Measurements from ENCODE around the gene SCN5A.

SCN5A gene

DNA sequence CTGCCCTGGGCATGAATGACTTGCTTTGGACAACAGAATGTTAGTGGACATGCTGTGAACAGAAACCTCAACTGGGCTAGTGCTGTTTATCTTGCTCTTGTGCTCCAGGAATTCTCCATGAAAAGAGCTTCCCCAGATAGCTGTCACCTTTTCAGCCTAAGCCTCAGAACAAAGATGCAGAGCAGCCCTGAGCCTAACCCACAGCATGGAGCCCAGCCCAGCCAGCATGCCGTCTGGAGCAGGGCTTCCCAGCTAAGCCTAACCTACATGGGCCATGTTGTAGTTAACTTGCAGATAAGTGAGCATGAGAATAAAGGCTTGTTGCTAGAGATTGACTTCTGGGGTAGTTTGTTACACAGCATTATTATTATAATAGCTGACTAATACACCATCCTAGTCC, 48.9 kb downstream of the SCN5A start:
- DNase-seq (ENCODE audit: low read depth in 2 of 2): no peak

DNA sequence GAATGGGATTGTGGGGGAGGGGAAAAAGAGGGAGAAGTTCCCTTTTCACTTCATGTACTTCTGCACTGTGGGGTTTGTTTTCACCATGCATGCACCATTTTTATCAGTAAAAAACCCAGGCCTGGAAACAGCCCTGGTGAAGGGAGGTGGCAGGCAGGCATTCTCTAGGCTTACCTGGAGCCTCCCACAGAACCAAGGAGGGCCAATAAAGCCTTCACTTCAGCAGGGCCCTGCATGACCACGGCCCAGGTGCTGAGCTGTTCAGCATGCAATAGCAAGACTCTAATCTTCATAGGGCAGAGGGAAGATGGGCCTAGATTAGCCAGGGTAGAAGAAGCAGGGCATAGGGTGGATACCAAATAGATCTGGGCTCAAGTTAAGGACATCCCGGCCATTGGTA, 49.6 kb downstream of the SCN5A start:
- no peak for DNase-seq (ENCODE audit: low read depth in 2 of 2)

DNA sequence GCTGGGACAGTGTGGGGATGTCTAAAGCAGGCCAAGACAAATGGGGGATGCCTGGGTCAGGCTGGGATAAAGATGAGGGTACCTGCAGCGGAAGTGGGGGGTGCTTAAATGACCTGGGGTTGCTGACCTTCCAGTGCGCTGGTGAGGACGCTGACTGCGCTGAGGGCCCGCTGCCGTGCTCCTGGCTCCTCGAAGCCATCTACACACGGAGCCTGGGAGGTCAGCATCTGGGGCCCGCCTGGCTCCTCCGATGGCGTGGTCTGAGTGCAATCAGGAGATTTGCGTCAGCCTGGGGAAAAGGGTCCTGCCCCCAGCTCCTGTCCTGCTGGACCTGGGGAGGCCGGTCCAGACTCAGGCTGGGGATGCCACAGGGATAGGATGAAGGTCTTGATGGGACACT, 50.7 kb downstream of the SCN5A start:
- no peak for DNase-seq (ENCODE audit: low read depth in 2 of 2)

DNA sequence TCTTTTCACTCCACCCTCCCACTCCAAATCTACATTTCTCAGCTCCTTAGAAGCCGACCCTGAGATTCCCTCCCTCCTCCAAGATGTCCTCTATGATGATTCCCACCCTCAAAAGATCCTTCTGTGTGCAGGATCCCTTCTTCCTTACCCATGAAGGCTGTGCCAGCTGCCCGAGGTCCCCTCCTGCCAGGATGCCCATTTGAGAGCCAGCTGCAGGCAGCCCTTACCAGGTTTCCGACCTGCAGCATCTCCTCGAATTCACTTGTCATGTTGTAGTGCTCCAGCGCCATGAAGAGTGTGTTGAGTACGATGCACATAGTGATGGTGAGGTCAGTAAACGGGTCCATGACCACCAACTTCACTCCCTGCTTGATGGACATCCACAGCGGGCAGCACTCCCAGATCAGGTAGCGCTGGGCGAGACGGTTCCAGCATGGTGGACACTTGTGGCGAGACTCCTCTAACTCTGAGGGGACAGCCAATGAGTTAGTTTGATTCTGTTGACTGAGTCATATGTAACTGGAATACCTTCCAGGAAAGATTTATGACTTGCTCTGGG, 51.9 kb downstream of the SCN5A start:
- DNase-seq (ENCODE audit: low read depth in 2 of 2): no peak

DNA sequence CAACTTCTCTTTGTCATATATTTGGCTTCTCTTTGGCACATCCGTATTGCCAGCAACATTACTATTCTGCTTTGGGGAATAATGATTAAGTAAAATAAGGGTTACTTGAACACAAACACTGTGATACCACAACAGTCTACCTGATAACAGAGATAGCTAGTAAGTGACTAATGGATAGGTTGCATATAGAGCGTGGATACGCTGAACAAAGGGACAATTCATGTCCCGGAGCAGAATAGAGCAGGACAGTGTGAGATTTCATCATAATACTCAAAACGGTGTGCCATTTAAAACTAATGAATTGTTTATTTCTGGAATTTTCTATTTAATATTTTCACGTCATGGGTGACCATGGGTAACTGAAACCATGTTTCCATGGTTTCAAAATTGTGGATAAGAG, 54.1 kb downstream of the SCN5A start:
- no peak for DNase-seq (ENCODE audit: low read depth in 2 of 2)

DNA sequence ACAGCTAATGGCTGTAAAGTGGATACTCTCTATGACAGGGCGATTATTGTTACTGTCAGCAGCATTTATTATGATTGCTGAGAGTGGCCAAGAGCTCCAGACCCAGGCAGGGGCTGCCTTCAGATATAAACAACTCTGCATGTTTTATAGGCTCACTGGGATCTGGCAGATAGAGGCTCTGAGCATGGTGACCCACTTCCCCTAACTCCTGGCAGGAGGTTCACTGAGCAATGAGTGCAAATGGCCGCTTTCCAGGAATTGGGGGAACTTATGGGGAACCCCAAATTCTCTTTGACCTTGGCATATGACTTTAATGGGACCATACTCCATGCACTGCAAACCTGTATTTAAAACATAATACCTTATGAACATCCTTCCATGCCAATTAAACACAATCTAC, 59.0 kb downstream of the SCN5A start:
- no peak for DNase-seq (ENCODE audit: low read depth in 2 of 2)

DNA sequence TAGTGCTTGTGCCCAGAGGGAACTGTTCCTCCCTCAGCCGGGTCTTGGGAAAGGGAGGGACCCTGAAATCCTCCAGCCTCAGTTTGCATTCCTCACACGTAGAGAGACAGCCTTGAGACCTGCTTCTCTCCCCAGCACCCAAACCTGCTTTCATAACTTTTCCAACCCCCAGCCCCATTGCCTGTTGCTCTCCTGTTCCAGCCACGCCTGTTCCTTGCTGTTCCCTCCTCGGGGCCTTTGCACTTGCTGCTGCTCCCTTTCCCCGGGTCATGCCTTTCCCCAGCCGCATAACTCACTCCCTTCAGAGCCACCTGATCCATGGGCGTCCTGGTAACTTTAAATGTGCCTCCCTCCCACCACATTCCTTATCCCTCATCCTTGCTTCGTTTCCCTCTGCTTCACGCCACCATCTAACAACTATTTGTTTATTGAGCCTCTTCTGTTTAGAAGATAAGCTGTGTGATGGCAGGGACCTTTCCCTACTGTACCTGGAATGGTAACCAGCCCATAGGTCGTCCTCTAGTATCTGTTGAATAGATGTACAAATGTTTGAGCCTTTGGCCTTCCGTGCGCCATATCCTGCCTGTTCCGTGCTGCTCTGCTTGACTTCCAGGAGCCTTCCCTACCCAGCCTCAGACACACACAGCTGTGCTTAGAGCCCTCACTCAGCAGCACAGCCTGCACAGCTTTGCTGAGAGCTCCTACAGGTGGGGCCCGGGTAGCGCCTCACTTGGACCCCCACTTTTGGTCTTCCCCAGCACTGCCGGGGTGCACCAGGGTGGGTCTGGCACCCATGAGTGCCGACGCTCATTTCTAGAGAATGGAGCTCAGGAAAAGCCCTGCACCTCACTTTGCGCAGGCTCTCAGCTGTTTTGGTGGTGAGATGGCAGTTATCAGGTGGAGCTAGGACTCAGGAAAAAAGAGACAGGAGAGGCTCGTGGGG, 60.2 kb downstream of the SCN5A start:
- no peak for DNase-seq (ENCODE audit: low read depth in 2 of 2)

DNA sequence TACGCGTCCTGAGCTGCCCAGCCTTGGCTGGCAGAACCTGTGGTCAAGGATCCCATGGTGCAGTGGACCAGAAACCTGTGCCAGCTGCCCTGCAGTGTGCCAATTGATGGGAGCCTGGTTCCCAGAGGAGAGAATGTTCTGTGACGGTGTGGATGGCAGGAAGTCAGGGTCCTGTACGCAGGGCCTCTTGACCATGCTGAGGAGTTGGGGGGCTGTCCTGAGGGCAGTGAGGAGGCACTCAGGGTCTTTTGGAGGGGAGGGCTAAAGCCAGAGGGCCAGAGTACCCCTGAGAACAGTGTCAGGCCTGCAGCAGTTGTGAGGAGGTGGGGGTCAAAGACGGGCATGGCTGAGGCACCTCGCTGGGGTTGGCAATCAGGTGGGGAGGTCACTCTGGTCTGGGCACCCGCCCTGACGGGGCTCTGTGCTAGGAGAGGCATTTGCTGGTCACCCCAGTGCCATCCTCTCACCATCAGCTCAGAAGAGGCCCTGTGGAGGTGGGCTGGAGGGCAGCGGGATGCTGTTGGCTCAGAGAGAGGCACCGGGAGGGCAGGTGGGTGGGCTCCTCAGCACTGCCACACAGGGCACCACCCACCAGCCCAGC, 61.0 kb downstream of the SCN5A start:
- DNase-seq (ENCODE audit: low read depth in 2 of 2): no peak

DNA sequence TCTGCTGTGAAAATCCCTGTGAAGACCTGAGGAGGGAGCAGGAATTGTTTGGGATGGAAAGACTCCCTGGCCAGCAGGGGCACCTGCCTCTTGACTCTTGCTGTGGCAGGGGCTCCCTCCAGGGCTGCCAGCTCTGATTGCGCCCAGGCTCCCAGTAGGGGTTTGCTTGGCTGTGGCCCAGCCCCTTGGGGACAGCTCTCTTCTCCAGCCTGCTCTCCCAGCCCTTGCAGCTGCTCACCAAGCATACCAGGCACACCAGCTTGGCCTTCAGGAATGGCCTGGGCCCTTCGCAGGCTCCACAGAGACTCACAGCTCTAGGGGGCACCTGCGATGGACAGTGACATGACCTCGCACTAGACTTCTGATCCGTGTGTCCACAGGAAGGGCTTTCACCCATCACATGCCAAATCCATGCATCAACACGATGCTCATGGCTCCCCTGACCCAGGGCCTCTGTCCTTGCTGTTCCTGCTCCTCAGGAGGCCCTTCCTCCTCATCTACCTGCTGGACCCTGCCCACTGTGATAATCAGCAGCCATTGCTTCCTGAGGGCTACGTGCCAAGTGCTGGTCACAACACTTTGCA, 61.8 kb downstream of the SCN5A start:
- DNase-seq (ENCODE audit: low read depth in 2 of 2): no peak

DNA sequence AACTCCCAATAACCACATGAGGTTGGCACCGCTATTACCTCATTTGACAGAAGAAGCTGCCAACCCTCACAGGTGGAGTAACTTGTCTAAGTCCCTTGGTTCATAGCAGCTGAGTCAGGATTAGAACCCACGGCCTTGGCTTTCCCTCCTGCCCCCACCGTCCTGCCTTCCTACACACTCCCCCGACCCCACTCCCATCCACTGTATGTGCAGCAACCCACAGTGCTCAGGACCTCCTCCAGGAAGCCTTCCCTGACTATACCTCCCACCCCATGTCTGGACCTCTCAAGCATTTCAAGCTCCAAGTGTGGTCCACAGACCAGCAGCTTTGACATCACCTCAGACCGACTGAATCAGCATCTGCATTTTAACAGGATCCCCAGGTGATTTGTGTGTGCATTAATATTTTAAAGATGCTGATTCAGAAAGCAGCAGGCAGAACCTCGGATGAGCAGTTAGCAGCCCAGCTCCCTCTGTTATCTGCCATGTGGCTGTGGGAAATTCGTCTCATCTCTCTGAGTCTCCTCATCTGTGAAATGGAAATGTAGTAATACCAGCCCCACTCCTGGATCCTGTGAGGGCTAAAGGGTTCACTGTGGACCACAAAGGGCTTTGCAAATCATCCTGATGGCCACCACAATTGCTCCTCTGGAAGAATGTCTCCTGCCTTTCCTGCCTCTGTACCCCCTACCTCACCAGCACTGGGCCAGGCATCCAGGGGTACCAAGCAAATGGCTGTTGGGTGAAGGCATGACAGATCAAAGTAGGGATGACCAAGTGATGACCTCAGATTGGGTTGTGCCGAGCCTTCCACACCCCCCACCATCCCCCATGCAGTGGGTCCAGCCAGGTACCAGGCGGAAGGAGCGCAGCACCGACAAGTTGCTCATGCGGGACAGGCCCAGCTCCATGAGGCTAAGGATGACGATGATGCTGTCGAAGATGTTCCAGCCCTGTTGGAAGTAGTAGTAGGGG, 62.7 kb downstream of the SCN5A start:
- no peak for DNase-seq (ENCODE audit: low read depth in 2 of 2)

DNA sequence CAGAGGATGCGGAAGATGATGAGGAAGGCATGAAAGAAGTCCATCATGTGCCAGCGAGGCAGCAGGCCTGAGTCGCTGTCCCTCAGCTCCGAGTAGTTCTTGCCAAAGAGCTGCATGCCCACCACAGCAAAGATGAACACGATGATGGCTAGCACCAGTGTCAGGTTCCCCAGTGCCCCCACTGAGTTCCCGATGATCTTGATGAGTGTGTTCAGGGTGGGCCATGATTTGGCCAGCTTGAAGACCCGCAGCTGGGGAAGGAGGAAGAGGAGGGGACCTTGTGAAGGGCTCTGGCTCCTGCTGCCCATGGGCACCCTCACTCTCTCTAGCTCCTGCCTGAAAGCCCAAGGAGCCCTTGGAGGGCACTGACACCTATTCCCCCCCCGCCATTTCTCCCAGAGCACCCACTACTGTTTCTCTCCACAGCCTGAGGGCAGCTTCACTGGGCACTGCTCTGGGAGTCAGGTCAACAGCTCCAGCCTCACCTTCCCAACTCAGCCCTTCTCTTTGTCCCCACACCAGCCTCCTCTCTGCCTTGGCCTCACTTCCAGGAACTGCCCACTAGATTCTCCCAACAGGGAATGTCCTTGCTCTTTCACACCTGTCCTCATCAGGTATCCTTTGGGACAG, 63.6 kb downstream of the SCN5A start:
- no peak for DNase-seq (ENCODE audit: low read depth in 2 of 2)

DNA sequence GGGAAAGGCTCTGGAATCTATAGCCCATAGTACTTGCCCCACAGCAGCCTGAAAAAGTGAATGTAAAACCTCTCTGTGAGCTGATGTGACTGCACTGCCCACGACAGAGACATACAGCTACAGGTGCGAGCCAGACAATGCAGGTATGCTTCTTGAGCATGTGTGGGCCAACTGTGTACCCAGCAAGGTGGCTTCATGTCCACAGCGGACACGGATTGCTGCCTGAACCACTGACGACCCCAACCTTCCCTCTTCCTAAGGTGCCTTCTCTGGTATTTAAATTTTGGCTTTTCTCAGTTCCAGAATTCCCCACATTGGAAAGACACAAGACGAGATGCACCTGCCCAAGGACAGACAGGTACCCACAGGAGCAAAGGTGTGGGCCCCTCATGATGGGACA, 65.8 kb downstream of the SCN5A start:
- no peak for DNase-seq (ENCODE audit: low read depth in 2 of 2)

DNA sequence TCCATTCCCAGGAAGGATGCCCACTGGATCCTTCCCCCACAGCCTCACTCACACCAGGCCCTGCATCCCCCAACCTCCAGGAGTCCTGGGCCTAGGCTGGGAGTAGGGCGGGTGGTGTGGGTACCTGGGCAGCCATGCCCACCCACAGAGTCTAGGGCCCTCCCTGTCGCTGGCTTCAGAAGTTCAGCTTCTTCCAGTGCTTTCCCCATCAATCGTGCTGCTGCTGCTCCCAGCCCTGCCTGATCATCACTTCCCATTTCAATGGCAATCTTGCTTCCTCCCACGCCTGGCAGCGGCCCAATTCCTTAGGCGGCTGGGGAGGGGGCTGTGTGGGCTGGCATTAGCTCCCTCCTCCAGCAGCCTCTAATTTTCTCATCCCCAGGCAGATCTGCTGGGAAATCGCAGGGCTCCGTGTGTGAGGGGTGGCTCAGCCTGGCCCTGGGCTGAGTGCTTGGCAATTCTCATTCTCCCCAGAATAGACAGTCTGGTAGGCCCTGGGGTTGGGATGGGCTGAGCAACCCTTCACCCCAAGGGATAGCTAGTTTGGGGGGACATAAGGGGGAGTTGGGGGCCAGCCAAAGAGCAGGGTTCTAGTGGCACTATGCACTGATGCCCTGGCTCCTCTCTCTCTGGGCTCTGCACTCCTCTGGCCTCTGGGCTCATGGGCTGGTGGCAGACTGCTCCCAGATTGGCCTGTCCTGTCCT, 66.4 kb downstream of the SCN5A start:
- DNase-seq (ENCODE audit: low read depth in 2 of 2): no peak

DNA sequence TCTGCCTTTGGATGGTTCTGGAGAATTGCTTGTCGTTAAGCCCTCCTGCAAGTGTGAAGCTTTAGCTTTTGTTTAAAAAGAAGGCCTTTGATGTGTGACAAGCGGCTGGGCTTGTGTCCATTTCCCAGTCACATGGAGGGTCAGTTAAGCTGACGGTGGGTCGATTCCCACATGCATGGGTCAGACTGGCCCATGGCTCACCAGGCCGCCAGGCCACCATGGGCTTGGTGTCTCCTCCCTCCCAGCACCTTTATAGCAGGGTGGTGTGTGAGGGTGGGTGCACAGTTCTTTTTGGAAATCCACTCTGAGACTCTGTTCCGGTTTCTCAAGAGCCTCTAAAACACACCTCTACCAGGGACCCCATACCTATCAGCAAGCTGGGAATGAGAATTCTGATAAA, 67.2 kb downstream of the SCN5A start:
- DNase-seq (ENCODE audit: low read depth in 2 of 2): no peak

DNA sequence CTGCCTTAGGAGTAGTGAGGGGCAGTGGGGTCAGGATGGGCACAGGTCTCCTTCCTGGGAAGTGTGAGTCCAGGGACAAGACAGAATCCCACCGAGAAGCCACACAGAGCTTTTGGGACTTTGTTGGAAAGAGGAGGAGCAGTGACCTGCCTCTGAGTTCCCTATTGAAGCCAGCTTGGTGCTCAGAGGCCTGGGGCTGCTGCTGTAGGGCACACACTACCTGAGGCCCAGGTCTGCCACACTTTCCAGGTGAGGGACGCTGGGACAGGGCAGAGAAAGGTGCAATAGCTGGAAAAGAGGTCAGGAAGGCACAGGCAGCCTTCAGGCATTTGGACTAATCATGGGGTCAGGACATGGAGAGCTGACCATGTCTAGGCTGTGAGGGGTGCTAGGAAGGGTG, 67.7 kb downstream of the SCN5A start:
- DNase-seq (ENCODE audit: low read depth in 2 of 2): no peak

DNA sequence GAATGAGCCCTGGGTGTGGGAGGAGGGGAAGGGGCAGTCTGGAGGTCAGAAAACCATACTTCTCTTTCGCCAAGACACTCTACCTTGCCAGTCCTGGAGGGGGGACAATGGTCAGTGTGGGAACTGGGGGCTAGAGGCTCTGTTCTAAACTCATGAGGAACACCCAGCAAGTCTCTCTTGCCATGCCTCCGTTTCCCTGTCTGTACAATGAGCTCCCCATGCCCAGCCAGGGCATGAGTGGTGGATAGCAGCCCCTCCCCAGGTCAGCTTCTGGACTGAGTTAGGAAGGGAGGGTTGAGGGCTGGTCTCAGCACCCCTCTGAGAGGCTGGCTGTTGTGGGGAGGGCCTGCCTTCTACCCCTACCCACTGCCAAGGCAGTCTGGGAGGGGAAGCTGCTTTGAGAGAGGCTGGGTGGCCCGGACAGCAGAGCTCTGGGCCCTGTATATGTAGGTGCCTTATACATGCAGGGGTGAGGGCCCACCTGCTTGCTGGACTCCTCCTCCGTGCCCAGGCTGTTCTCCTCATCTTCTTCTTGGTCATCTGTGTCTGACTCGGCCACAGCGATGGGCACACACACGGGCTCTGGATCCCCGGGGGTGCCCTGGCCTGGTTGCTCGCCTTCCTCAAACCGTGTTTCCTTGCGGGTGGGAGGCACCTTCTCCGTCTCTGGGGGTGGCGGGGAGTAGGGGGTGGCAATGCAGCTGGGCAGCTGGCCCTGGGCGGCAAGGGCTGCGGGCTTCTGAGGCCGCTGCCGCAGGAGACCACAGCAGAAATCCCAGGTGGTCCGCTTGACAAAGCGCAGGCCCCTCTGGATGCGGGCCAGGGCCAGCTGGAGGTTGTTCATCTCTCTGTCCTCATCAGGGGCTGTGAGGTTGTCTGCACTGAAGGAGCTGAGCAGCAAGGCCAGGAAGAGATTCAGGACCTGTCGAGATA, 68.8 kb downstream of the SCN5A start:
- DNase-seq (ENCODE audit: low read depth in 2 of 2): no peak

DNA sequence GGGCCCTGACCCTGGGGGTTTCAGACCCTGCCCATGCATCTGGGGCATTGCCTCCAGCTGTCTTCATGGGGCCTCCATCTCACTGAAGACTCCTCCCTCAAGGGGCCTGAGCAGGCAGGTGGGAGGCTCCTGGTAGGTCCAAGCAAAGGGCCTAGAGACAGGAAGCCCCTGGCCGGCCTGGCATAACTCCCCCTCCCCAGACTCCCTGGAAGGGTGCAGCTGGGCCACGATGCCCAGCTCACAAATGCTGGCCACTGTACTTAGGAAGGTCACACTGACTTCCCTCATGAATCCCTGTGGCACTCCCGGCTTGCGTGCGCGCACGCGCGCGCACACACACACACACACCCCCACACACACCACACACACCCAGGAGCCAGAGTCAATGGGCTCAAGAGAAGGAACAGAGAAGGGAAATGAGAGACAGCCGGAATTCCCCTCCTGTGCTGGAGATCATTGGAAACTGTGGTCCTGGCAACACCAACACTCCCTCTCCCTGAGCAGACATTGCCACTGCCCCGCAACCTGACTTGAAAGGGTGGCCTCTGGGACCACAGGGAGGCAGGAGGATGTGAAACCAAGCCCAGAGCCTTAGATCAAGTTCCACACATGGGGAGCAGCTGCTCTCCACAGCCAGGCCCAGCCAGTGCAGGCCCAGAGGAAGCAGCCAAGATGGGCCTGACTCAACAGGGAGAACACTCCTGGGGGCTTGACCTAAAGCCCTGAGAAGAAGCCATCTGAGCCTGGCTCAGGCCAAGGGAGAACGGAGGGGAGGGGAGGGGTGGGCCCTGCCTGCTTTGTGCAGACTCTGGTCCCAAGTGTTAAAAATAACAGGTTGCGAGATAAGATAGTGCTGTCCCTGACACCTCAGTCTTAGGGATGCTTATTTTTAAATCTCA, 69.7 kb downstream of the SCN5A start:
- no peak for DNase-seq (ENCODE audit: low read depth in 2 of 2)

DNA sequence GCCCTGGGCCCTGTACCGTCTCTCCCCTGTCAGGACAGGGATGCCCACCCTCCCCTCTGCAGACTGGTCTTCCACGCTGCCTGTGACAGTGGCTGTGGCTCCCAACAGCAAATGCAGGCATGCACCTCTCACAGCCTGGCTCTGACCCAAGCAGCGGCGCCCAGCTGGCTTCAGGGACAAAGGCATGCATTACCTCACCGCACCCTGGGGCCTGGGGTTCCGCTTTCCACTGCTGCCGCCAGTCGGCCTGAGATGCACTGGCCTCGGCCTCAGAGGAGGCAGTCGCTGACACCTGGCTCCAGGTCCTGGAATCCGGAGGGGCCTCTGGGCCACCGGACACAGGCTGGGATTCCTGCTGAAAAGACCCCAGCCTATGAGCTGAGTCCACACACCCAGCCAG, 70.3 kb downstream of the SCN5A start:
- DNase-seq (ENCODE audit: low read depth in 2 of 2): no peak

Data from stimulated activated CD4-positive, alpha-beta T cell treated with anti-CD3 and anti-CD28 coated beads, Interleukin-1b, Interleukin-23, amount 100 ng/mL, for 4 hours (primary cell).